BJ (cell line): ENCODE results near the gene MCUB. TPM values are rescaled to one million over a fixed set of nuclear protein-coding genes. Genes with fewer than 3 reads are reported as not detected.
A peak's percentile ranks its signal among the peaks of the same experiment; 100 is the strongest.

Source experiments
- CTCF ChIA-PET: fragments of 350-600 bp; formaldehyde crosslinking; extraction: SDS; loops from one replicate; lab custom pipeline; 2021; ENCODE audit warnings: antibody characterized with exemption, inconsistent platforms; lab: Yijun Ruan, JAX
- POLR2A ChIA-PET: fragments of 300-600 bp; sonication (Branson Sonifier 250); formaldehyde crosslinking; extraction: SDS; loops from one replicate; lab custom pipeline; 2021; ENCODE audit warnings: antibody characterized with exemption; lab: Charles Lee
- DNase-seq: peaks from one replicate; pipeline ENCODE4 v3.0.0-alpha.2; 2011; ENCODE audit warnings: low read depth
- H3K27me3 ChIP-seq: 2 replicates; pipeline ENCODE4 v1.6.0; 2011; ENCODE audit warnings: low read length; ENCODE audit not compliant: control insufficient read depth, insufficient read depth
- H3K36me3 ChIP-seq: 2 replicates; pipeline ENCODE4 v1.5.1; 2011; ENCODE audit warnings: low read length; ENCODE audit not compliant: control insufficient read depth, insufficient read depth
- H3K4me3 ChIP-seq: 2 replicates; pipeline ENCODE4 v1.5.1; 2011; ENCODE audit warnings: low read depth, mild to moderate bottlenecking, control low read depth, low read length
- polyA plus RNA-seq: library from polyadenylated mRNA; depleted of rRNA; stranded (reverse); fragments of >200 nt; gene quantifications from 2 replicates; pipeline ENCODE4 v1.2.3, GENCODE V29; 2011
- TF ChIP-seq, protein P1 (sequence below): IDR thresholded peaks from 2 replicates; pipeline ENCODE4 v1.5.1; 2011; ENCODE audit warnings: low read depth, mild to moderate bottlenecking, control low read depth, inconsistent platforms, low read length, moderate library complexity; ENCODE audit not compliant: insufficient read depth

MCUB gene
- polyA plus RNA-seq, 1 experiment: 25.4 TPM

- TF ChIP-seq, protein P1, sequence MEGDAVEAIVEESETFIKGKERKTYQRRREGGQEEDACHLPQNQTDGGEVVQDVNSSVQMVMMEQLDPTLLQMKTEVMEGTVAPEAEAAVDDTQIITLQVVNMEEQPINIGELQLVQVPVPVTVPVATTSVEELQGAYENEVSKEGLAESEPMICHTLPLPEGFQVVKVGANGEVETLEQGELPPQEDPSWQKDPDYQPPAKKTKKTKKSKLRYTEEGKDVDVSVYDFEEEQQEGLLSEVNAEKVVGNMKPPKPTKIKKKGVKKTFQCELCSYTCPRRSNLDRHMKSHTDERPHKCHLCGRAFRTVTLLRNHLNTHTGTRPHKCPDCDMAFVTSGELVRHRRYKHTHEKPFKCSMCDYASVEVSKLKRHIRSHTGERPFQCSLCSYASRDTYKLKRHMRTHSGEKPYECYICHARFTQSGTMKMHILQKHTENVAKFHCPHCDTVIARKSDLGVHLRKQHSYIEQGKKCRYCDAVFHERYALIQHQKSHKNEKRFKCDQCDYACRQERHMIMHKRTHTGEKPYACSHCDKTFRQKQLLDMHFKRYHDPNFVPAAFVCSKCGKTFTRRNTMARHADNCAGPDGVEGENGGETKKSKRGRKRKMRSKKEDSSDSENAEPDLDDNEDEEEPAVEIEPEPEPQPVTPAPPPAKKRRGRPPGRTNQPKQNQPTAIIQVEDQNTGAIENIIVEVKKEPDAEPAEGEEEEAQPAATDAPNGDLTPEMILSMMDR: no peak
- ChIA-PET POLR2A (no interaction called here), CTCF (no interaction called here)
- Histone ChIP-seq H3K4me3 (no peak overlapping the region), H3K36me3 (no peaks in the 10 kb centered on the region), H3K27me3 (no peaks in the 10 kb centered on the region)
- no peak for DNase-seq
Measured at GRCh38 chr4:109722357-109722756, 162.3 kb downstream of the MCUB start.

DNA sequence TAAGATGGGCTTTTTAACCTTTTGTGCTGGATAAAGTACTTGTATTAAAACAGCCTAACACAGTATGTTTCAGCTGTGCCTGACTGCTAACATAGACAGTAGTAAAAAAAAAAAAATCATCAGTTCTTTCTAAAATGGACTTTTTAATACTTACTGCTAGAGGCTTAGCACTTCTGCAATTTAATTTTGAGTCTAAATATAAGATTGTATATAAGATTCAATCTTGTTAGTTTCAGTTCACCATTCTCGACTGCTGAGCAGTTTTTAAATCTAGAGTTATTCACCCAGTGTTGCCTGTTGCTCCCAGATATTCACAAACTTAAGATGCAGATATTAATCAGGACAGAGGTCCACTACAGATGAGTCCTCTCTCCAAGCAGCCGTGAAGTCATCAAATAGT, 163.1 kb downstream of the MCUB start:
- TF ChIP-seq, protein P1: no peak
- no peak for DNase-seq
- ChIA-PET POLR2A (no interaction called here), CTCF (interaction anchor here (0.6 to 0.7 kb wide), 2 partner anchors 14 to 33 kb away, joined by 3 read pairs; no protein-coding TSS in a partner anchor)
- no peak overlapping the region for H3K4me3 ChIP-seq
- no peaks in the 10 kb centered on the region for H3K36me3 ChIP-seq
- no peaks in the 10 kb centered on the region for H3K27me3 ChIP-seq

GRCh38 chr4:109728385-109728784, 168.3 kb downstream of the MCUB start:
- POLR2A ChIA-PET: no interaction called here
- no peak for DNase-seq
- no peaks in the 10 kb centered on the region for H3K36me3 ChIP-seq
- peak overlapping the region; percentile 11; the same call in 1 of the 2 replicates for H3K4me3 ChIP-seq
- H3K27me3 ChIP-seq: no peaks in the 10 kb centered on the region
- TF ChIP-seq, protein P1: no peak
- CTCF ChIA-PET: no interaction called here

DNA sequence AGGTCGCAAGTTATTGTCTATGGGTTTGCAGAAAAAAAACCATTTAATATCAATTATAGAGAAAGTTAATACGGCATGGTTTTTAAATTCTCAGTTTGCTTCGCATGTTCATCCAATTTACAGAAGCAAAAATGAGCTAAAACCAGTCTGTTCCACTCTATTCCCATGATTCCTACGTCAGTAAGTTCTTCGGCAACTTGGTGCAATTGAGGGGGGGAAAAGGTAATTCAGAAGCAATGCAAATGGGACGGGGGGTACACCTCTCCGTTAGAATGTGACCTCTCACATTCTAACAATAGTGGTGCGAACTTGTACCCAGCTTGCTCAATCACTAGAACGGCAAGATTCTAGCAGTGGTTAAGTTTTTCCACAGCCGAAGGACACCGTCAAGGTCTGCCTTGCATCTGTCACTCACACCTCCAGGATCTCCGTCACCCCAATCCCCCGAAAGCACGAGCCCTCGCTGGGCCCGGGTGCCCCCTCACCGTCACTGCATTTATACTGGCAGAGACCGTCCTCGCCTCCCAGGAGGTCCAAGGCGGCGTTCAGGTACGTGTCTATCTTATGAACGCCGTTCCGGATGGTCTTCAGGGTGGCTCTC, 169.2 kb downstream of the MCUB start:
- ChIA-PET CTCF (interaction anchor here (0.8 to 1.5 kb wide), 2 partner anchors 8 to 26 kb away, joined by 3 read pairs; partner anchors contain the start of gene CASP6), POLR2A (no interaction called here)

More for the DNA sequence above, 169.2 kb downstream of the MCUB start:
- H3K36me3 ChIP-seq: no peaks in the 10 kb centered on the region
- TF ChIP-seq, protein P1: no peak
- no peaks in the 10 kb centered on the region for H3K27me3 ChIP-seq
- peak overlapping the region; percentile 79 for H3K4me3 ChIP-seq
- no peak for DNase-seq
